HCT116 (cell line): ENCODE measurements around the gene PREX1. TPM values are rescaled to one million over a fixed set of nuclear protein-coding genes. Genes with fewer than 3 reads are reported as not detected.

Experiments
- ATAC-seq: fragments of 200-7000 bp; cut with Tn5 transposase; 2 replicates; pipeline ENCODE4 v1.9.1; 2020; ENCODE audit warnings: mild to moderate bottlenecking, moderate library complexity
- BruUV-seq: library from RNA; stranded (reverse); fragments of 400-500 nt; replicated peaks from 2 replicates; lab custom pipeline; 2021; lab: Mats Ljungman, UMichigan
- CTCF ChIA-PET: fragments of 300-600 bp; sonication (Branson Sonifier 250); formaldehyde crosslinking; loops from one replicate; lab custom pipeline; 2021; ENCODE audit warnings: antibody characterized with exemption; lab: Charles Lee
- POLR2A ChIA-PET: fragments of 300-600, 350-600 bp; sonication (Branson Sonifier 250); formaldehyde crosslinking; loops from one replicate; lab custom pipeline; 2021; ENCODE audit warnings: antibody characterized with exemption; lab: Charles Lee
- RAD21 ChIA-PET, 2 experiments: fragments of 300-600 bp; sonication (Branson Sonifier 250); formaldehyde crosslinking; loops; one replicate each; lab custom pipeline; 2023; ENCODE audit warnings: low total read pairs in 2 of 2; ENCODE audit not compliant: uncharacterized antibody in 2 of 2, unreplicated experiment in 2 of 2, low non-redundant PET in 1 of 2; lab: Charles Lee
- DNase-seq: peaks from one replicate; pipeline ENCODE4 v3.0.0-alpha.2; 2010; ENCODE audit warnings: low read depth, low spot score
- H2AFZ ChIP-seq: fragments of 200-600 bp; shearing (Covaris generic), sonication (generic); 2 replicates; pipeline ENCODE4 v1.6.1; 2017; ENCODE audit warnings: low read depth, mixed run types, mixed read lengths, antibody characterized with exemption, low read length; ENCODE audit not compliant: poor library complexity, severe bottlenecking
- H3K27ac ChIP-seq: 2 replicates; pipeline ENCODE4 v1.5.1; 2012; ENCODE audit warnings: low read depth, low read length
- H3K27me3 ChIP-seq: fragments of 200-600 bp; sonication (generic); 2 replicates; pipeline ENCODE4 v1.6.1; 2016; ENCODE audit warnings: mixed run types, low read length, mixed read lengths; ENCODE audit not compliant: insufficient read depth
- H3K36me3 ChIP-seq, 2 experiments: fragments of 200-500 bp in 1 of 2; fragments of 200-600 bp in 1 of 2; sonication (Bioruptor generic) in 1 of 2; sonication (generic) in 1 of 2; 2 replicates each; pipeline versions ENCODE4 v1.5.1 to v1.6.1; 2014 to 2016; ENCODE audit warnings: low read length in 2 of 2, inconsistent platforms in 1 of 2, mixed read lengths in 1 of 2, mixed run types in 1 of 2; ENCODE audit not compliant: insufficient read depth in 2 of 2, control insufficient read depth in 1 of 2
- H3K4me1 ChIP-seq, 2 experiments: fragments of 200-600 bp in 1 of 2; sonication (generic) in 1 of 2; 2 replicates each; pipeline versions ENCODE4 v1.5.1 to v1.6.1; 2012 to 2017; ENCODE audit warnings: low read length in 2 of 2, inconsistent platforms in 1 of 2, mild to moderate bottlenecking in 1 of 2, mixed read lengths in 1 of 2, mixed run types in 1 of 2, moderate library complexity in 1 of 2; ENCODE audit not compliant: insufficient read depth in 2 of 2, control insufficient read depth in 1 of 2
- H3K4me2 ChIP-seq: fragments of 200-600 bp; sonication (generic); 2 replicates; pipeline ENCODE4 v1.6.1; 2017; ENCODE audit warnings: mixed run types, low read length, mixed read lengths
- H3K4me3 ChIP-seq, 2 experiments: fragments of 200-600 bp in 1 of 2; sonication (generic) in 1 of 2; replicated peaks in 1 of 2; 2 replicates each; pipeline ENCODE4 v1.5.1; 2011 to 2016; ENCODE audit warnings: low read length in 2 of 2, control low read depth in 1 of 2, low read depth in 1 of 2, mild to moderate bottlenecking in 1 of 2, mixed read lengths in 1 of 2, mixed run types in 1 of 2
- H3K79me2 ChIP-seq: fragments of 200-600 bp; sonication (generic); 2 replicates; pipeline ENCODE4 v1.6.1; 2017; ENCODE audit warnings: mild to moderate bottlenecking, mixed run types, low read length, moderate library complexity, mixed read lengths; ENCODE audit not compliant: insufficient read depth
- H3K9ac ChIP-seq: fragments of 200-600 bp; sonication (generic); 2 replicates; pipeline ENCODE4 v1.6.1; 2016; ENCODE audit warnings: low read length, mixed read lengths
- H3K9me2 ChIP-seq: fragments of 200-600 bp; sonication (generic), shearing (Covaris generic); 2 replicates; pipeline ENCODE4 v1.6.1; 2017; ENCODE audit warnings: mixed run types, mild to moderate bottlenecking, moderate library complexity; ENCODE audit not compliant: insufficient read depth
- H3K9me3 ChIP-seq, 2 experiments: fragments of 200-500 bp in 1 of 2; fragments of 200-600 bp in 1 of 2; sonication (Bioruptor generic) in 1 of 2; sonication (generic) in 1 of 2; 2 replicates each; pipeline ENCODE4 v1.6.1; 2014 to 2017; ENCODE audit warnings: low read length in 2 of 2, mixed read lengths in 2 of 2, inconsistent platforms in 1 of 2, low read depth in 1 of 2, mild to moderate bottlenecking in 1 of 2, mixed run types in 1 of 2, moderate library complexity in 1 of 2; ENCODE audit not compliant: control insufficient read depth in 1 of 2, insufficient read depth in 1 of 2
- H4K20me1 ChIP-seq: fragments of 200-600 bp; sonication (generic), shearing (Covaris generic); 2 replicates; pipeline ENCODE4 v1.6.1; 2017; ENCODE audit warnings: mixed run types, mild to moderate bottlenecking, moderate library complexity; ENCODE audit not compliant: insufficient read depth
- EGR1 ChIP-seq: IDR thresholded peaks from 2 replicates; pipeline ENCODE4 v1.6.1; 2012; ENCODE audit warnings: low read depth
- JUND ChIP-seq: IDR thresholded peaks from 2 replicates; pipeline ENCODE4 v1.6.1; 2012
- MAX ChIP-seq: IDR thresholded peaks from 2 replicates; pipeline ENCODE4 v1.6.1; 2012
- POLR2A ChIP-seq: IDR thresholded peaks from 2 replicates; pipeline ENCODE4 v1.7.0; 2011; ENCODE audit warnings: borderline replicate concordance; ENCODE audit not compliant: insufficient read depth, insufficient read length; ENCODE audit errors: extremely low read depth
- POLR2AphosphoS5 ChIP-seq: IDR thresholded peaks from 2 replicates; pipeline ENCODE4 v1.6.1; 2011; ENCODE audit warnings: mild to moderate bottlenecking, low read depth, low read length, moderate library complexity
- RAD21 ChIP-seq: IDR thresholded peaks from 2 replicates; pipeline ENCODE4 v1.6.1; 2012; ENCODE audit warnings: low read depth, mild to moderate bottlenecking
- SIN3A ChIP-seq: IDR thresholded peaks from 2 replicates; pipeline ENCODE4 v1.6.1; 2012; ENCODE audit warnings: low read depth
- SP1 ChIP-seq: IDR thresholded peaks from 2 replicates; pipeline ENCODE4 v1.6.1; 2012; ENCODE audit warnings: low read depth
- SRF ChIP-seq: IDR thresholded peaks from 2 replicates; pipeline ENCODE4 v1.6.1; 2012; ENCODE audit warnings: low read depth
- YY1 ChIP-seq: IDR thresholded peaks from 2 replicates; pipeline ENCODE4 v1.6.1; 2011; ENCODE audit warnings: low read length, low read depth, moderate library complexity, mild to moderate bottlenecking; ENCODE audit not compliant: insufficient replicate concordance; ENCODE audit errors: extremely low read depth
- ZFX ChIP-seq: fragments of 450-650 bp; IDR thresholded peaks from 2 replicates; pipeline ENCODE4 v1.6.1; 2017
- ZNF274 ChIP-seq: fragments of 200-500 bp; sonication (Bioruptor generic); IDR thresholded peaks from 2 replicates; pipeline ENCODE4 v1.6.1; 2014; ENCODE audit warnings: mild to moderate bottlenecking, low read depth, low read length, inconsistent platforms
- intact Hi-C: fragments of 100-400 bp; cut with micrococcal nuclease; formaldehyde crosslinking; loops from 2 replicates; pipeline ENCODE4 v1.10.0; 2022
- total RNA-seq: library from RNA; stranded (reverse); gene quantifications from one replicate; pipeline ENCODE4 v1.2.1, GENCODE V29; 2021; ENCODE audit not compliant: unreplicated experiment
- TF ChIP-seq, protein P1 (sequence below), 3 experiments: fragments of 200-600 bp in 1 of 3; sonication (generic) in 1 of 3; IDR thresholded peaks in 2 of 3; conservative IDR thresholded peaks in 1 of 3; 2 replicates each; pipeline ENCODE4 v1.5.1; 2012 to 2017; ENCODE audit warnings: low read depth in 2 of 3, low read length in 2 of 3, antibody characterized with exemption in 1 of 3, borderline replicate concordance in 1 of 3, control low read depth in 1 of 3, mild to moderate bottlenecking in 1 of 3, mixed read lengths in 1 of 3, mixed run types in 1 of 3, moderate library complexity in 1 of 3; ENCODE audit not compliant: insufficient read depth in 1 of 3
- TF ChIP-seq, protein P2 (sequence below): IDR thresholded peaks from 2 replicates; pipeline ENCODE4 v1.6.1; 2011; ENCODE audit warnings: mild to moderate bottlenecking, low read length, moderate library complexity; ENCODE audit not compliant: insufficient replicate concordance; ENCODE audit errors: extremely low read depth

The PREX1 gene
- total RNA-seq, 1 experiment from 2014 or later: 6.1 TPM

DNA sequence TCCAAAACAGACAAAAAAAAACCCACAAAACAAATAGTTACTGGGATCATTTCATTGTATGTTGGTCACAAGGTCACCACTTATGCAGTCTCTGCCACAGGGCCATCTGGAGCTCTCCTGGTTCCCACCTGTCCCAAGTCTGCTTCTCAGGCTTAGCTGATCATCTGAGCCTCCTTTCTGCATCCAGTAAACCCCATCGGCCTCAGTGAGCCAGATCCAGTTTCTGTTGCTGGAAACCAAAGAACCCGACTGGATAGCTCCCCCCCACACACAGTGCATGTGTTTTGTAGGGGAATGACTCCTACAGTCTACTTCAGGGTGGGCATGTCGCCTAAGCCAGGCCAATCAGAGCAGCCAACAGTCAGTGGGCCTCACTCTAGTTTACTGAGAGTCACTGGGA is 233.3 kb downstream of the PREX1 start:
- H4K20me1 ChIP-seq: no peaks in the 10 kb centered on the region
- no TSS peak for BruUV-seq
- POLR2A ChIA-PET: no interaction called here
- no peak overlapping the region for H3K4me3 ChIP-seq
- no peak overlapping the region for H3K27ac ChIP-seq
- TF ChIP-seq POLR2AphosphoS5: no peak
- no peak for TF ChIP-seq RAD21
- TF ChIP-seq SIN3A: no peak
- no peak for TF ChIP-seq YY1
- no peak for TF ChIP-seq POLR2A
- no peak for TF ChIP-seq SRF
- TF ChIP-seq, protein P1, sequence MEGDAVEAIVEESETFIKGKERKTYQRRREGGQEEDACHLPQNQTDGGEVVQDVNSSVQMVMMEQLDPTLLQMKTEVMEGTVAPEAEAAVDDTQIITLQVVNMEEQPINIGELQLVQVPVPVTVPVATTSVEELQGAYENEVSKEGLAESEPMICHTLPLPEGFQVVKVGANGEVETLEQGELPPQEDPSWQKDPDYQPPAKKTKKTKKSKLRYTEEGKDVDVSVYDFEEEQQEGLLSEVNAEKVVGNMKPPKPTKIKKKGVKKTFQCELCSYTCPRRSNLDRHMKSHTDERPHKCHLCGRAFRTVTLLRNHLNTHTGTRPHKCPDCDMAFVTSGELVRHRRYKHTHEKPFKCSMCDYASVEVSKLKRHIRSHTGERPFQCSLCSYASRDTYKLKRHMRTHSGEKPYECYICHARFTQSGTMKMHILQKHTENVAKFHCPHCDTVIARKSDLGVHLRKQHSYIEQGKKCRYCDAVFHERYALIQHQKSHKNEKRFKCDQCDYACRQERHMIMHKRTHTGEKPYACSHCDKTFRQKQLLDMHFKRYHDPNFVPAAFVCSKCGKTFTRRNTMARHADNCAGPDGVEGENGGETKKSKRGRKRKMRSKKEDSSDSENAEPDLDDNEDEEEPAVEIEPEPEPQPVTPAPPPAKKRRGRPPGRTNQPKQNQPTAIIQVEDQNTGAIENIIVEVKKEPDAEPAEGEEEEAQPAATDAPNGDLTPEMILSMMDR (IDR thresholded peaks at IDR 0.05 in 2 of 3, conservative IDR thresholded peaks at IDR 0.05 in 1 of 3; ENCODE audit: borderline replicate concordance in 1 of 3, insufficient read depth in 1 of 3, low read depth in 2 of 3, low read length in 2 of 3): no peak
- TF ChIP-seq EGR1: no peak
- TF ChIP-seq, protein P2, sequence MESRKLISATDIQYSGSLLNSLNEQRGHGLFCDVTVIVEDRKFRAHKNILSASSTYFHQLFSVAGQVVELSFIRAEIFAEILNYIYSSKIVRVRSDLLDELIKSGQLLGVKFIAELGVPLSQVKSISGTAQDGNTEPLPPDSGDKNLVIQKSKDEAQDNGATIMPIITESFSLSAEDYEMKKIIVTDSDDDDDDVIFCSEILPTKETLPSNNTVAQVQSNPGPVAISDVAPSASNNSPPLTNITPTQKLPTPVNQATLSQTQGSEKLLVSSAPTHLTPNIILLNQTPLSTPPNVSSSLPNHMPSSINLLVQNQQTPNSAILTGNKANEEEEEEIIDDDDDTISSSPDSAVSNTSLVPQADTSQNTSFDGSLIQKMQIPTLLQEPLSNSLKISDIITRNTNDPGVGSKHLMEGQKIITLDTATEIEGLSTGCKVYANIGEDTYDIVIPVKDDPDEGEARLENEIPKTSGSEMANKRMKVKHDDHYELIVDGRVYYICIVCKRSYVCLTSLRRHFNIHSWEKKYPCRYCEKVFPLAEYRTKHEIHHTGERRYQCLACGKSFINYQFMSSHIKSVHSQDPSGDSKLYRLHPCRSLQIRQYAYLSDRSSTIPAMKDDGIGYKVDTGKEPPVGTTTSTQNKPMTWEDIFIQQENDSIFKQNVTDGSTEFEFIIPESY: no peak
- TF ChIP-seq SP1: no peak
- TF ChIP-seq ZFX: no peak
- TF ChIP-seq MAX: no peak
- TF ChIP-seq ZNF274: no peak
- no peak for TF ChIP-seq JUND
- no peak overlapping the region for H3K9ac ChIP-seq
- CTCF ChIA-PET: no interaction called here
- H2AFZ ChIP-seq: no peak overlapping the region
- intact Hi-C loops: no loop called here
- H3K4me1 ChIP-seq: no peaks in the 10 kb centered on the region; a peak in 1 of 4 replicates
- H3K4me2 ChIP-seq: no peak overlapping the region
- no peaks in the 10 kb centered on the region for H3K27me3 ChIP-seq
- ATAC-seq: no peak
- no peaks in the 10 kb centered on the region for H3K9me2 ChIP-seq
- H3K79me2 ChIP-seq: no peaks in the 10 kb centered on the region
- RAD21 ChIA-PET: no interaction called here
- no peaks in the 10 kb centered on the region for H3K9me3 ChIP-seq
- no peaks in the 10 kb centered on the region for H3K36me3 ChIP-seq
- DNase-seq: no peak
